Limb (tissue), 2 donors: ENCODE measurements around the gene ADPGK.

ENCODE experiments used
- DNase-seq, 2 donors: peaks; one replicate each; pipeline ENCODE4 v3.0.0-alpha.2; 2016; ENCODE audit errors: extremely low spot score in 2 of 2

ADPGK gene

DNA sequence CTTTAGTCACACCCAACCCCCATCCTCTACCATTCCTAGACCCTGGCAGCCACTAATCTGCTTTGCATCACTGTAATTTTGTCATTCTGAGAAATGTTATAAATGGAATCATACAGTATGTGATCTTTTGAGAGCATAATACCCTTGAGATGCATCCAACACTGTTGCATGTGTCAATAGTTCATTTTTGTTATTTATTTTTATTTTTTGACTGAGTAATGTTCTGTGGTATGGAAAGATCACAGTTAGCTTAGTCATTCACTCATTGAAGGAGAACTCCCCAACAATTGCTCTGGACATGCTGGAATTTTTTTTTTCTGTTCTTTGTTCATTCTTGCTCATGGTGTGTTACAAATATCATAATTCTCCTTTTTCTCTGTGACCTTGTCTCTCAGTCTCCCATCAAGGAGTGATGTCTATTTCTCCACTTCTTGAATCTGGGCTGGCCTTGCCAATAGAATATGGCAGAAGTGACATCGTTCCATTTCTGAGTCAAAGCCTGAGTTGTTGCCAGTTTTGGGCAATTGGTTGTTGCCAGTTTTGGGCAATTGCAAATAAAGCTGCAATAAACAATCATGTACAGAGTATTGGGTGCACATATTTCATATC lies 6.8 kb upstream of the ADPGK start:
- no peak for DNase-seq

DNA sequence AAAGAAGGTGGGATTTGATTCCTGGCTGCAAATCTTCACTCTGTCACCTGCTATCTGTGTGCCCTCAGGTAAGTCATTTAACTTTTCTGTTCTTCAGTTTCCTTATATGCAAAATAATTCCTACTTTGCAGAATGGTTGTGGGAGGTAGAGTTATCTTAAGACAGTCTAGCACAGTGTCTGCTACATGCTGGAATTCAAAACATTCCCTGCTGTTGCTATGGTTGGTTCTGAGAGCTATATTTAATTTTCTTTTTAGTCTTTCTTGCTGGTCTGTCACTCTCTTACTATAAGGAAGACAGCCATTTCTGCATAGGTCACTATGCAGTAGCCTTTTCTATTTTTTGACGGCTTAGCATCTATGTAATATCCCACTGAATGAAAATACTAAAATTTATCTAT lies 4.0 kb upstream of the ADPGK start:
- DNase-seq, result no peak

DNA sequence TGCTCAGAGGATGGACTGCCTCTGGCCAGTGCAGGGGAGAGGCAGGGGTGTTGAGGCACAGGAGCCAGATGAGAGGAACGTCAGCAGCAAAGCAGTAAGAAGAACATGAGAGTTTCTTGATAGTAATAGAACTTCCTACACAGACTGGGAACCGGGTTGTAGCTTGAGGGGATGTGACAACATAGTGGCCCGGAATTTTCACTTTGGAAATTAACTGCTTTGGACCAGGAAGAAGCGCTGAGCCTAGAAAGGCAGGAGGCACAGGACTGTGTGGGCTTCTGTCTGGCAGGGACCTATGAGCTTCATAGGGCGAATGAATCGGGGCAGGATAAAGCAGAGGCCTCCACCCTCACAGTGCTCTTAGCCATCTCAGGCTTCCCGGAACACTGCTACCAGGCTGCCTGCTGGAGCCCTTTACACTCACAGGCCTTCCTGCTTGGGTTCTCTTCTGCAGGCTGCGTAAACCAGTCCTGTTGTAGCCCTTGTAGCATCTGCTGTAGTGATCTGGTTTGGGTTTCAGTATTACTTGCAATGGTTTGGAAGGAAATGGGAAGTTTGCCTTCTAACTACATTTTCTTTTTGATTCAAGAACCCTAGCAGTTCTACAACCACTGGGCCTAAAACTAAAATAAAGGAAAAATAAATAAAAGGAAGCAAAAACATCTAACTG lies 3.3 kb upstream of the ADPGK start:
- no peak for DNase-seq

DNA sequence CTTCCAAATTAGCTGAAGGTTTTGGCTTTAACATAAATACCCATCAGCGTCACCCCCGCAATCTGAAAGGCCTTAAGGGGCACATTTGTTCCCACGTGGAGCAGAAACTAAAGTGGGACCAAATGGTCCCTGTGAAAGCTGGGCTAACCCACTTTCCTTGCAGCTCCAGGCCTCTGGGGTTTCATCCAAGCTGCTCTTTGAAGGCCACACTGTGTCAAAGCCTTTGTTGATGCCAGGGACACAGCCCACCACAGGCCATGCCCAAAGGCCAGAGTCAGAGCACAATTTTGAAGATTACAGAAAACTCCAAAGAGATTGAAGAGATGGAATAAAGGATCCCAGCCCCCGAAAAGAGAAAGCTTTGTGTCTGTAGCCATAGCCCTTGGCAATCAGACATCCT lies 2.7 kb upstream of the ADPGK start:
- DNase-seq, result no peak

DNA sequence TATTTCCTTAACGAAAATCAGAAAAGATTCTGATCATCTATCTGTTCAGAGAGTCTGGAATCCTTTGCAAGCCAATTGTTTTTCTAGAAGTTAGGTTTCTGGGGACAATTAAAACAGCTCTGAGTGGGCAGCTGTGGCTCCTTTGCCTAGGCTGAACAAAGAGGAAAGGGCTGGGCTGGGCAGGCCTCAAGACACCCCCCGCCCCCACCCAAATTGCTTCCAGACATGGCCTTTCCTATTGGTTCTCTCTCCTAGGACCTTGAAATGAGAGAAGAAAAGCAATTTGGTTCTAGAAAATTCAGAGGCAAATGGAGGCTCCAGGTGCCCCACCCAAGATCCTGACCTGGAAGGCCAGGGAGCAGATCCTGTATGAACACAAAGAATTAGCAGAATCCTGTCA lies 2.3 kb upstream of the ADPGK start:
- no peak for DNase-seq

DNA sequence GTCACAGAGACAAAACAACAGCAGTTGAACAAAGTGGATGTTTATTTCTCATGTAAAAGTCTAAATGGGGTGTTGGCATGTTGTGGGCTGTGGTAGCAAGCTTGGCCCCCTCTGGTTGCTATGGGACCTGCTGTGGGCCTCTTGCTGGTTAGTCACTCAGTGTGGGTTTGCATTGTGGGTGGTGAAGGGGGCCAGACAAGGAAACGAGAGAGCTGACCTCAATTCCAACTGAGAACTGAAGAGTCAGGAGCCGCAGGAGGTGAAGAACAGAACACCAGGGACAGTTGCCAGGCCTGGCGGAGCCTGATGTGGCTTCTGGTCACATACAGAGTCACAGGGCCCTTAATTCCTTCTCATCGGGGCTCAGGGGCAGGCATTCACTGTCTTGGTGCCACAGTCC lies 1.9 kb upstream of the ADPGK start:
- no peak for DNase-seq

DNA sequence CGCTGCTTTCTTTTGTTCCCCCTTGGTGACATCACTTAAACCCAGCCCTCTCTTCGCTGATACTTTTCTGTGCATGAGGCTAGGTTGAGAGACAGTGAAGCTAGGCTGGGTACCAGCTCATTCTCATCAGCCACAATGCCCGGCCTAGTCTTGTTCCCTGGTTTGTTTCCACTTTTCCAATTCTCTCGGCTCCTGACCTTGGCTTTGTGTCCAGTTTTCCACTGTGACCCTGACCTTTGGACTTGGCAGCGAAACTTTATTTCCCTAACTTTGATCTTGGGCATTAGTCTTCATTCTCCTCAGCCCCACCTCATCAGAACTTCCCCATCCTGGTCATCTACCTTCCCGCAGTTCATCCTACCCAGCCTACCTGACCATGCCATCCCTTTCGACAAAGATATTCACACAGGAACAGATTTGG lies 908 bp upstream of the ADPGK start:
- no peak for DNase-seq

DNA sequence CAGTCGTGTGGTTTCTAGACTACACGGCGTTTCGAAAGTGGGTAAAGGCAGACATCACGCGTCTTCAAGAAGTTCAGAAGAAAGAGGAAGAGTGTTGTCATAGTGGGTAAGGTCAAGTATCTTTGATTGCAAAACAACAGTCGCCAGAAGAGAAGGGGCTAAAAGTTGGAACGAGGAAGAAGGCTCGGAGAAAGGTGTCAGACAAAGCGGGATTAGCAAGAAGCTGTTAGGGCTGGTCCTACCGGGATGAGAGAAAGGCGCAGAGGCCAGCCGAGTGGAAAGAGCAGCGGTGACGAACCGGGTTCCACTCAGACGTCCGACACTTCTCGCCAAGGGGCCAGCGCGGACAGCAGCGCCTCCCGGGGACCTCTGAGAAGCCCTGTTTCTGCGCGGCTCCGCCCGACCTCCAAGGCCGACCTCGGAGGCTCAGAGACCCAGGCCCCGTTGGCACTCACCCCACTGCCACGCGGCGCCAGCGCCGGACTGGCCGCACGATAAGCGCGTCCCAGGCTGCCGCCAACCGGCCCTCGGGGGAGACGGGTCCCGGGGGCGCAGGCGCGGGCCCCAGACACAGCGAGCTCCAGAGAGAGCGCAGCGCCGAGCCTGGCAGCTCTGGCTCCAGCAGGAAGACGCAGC lies 436 bp downstream of the ADPGK start:
- no peak for DNase-seq

DNA sequence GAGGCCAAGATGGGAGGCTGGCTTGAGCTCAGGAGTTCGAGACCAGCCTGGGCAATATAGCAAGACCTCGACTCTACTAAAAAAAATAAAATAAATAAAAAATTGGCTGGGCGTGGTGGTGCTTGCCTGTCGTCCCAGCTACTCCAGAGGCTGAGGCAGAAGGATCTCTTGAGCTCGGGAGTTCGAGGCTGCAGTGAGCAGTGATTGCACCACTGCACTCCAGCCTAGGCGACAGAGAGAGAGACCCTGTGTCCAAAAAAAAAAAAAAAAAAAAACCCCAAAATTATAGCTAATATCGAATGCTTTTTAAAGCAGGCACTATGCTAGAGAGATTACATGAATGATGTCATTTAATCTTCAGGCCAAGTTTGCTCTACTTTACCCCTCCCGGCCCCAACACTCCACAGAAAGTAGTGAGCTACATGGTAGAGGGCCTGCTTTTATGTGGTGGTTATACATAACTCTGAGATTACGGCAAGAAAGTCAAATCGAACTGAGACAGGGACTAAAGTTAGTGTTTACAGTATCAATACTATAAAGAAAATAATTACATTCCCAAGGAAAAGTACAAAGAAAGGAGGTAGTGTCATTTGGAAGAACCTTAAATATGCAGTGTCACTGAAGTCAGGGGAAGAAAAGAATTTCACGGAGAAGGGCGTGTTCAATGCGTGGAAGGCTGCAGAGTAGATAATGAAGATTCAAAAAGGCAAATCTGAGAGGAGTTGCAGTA lies 1.1 kb downstream of the ADPGK start:
- no peak for DNase-seq

DNA sequence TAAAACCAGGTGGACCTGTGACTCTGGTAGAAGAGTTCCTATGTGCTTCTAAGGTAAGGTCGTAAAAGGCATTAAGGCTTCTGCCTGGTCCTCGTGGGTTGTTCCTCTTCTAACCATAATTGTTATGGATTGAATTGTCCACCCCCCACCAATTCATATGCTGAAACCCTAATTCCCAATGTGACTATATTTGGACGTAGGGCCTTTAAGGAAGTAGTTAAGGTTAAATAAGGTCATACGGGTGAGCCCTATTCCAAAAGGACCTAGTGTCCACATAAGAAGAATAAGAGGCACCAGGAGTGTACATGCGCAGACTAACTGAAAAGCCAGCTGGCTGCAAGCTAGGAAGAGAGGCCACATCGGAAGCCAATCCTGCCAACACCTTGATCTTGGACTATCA lies 1.9 kb downstream of the ADPGK start:
- DNase-seq, result no peak

DNA sequence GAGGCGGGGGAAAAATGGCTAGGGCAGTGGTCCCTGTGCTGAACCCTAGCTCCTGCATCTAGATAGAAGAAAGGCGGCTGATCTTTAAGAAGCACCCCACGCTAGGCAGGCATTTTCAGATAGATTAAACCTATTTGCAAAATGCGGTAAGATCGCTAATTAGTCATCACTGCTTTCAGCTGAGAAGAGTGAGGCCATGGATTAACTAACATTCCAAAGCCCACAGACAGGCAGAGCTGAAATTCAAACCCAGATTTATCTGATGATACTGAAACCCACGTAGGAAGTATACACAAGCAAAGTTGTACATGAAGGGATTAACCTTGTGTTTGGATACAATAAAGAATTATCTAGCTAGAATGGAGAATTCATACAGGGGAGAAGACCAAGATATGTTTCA lies 4.8 kb downstream of the ADPGK start:
- no peak for DNase-seq

DNA sequence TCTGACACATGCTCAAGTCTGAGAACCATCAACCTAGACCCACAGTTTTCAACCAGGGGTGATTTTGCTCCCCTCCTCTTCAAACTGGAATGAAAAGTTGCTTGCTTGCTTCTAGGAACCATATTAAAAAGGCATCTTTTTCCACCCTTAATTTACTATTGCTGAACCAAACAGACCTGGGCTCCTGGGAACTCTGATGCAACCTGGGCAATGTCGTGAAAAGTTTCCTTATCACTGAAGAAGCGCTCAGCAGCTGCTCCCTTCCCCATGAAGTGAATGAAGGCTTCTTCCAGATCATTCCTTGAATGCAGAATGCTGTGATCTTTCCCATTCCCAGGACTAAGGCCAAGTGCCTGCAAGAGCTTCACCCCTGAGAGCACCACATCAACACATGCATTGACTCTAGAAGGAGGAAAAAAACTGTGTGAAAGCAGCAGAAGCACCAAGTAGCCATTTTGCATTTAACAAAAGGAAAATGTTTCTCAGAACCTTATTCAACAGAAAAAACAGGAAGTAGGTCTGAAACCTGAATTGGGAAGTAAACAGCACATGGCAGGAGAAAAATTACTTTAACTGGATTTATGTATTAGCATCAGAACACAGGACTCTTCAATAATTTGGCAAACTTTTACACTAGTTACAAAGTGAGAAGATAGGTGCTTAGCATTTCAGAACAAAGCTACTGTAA lies 8.7 kb downstream of the ADPGK start:
- DNase-seq, result no peak

DNA sequence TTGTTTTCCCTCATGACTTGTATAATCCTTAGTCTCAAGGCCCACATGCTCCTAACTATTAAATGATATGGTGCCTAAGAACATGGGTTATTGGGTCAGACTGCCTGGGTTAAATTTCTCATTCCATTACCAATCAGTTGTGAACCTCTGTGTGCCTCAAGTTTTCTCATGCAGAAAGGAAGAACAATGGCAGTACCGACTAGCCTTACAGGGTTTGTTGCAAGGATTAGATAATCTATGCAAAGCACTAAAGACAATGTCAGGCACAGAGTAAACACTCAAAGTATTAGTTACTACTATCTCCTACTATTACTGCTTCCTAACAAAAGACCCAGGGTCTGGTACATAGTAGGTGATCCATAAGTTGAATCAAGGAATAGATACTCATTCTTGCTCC lies 12.2 kb downstream of the ADPGK start:
- no peak for DNase-seq

DNA sequence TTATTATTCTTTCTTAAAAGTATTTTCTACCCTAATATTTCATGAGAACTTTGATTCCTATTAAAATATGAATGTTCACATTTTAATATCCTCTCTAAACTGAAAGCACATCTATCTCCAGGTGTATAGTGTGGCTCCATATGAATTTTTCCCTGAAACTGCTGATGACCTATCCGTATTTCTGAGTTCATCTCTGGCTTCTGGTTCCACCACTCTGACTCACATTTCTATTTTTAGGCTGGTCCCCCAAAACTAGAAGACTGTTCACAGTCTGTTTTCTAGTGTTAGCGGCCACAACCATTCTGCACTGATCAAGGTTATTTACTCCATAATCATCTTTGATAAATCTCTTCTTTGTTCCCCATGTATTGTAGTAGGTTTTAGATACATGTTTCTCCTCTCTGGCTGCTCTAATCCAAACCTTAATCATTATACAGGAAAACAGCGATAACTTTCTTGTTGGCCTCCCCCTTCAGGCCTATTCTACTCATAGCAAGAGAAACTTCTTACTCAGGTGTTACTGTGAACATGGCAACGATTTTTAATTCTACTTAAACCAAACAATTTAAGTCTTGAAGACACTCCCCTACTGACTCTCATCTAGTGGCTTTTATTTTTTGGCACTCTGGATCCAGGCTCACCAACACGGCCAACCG lies 12.8 kb downstream of the ADPGK start:
- no peak for DNase-seq

DNA sequence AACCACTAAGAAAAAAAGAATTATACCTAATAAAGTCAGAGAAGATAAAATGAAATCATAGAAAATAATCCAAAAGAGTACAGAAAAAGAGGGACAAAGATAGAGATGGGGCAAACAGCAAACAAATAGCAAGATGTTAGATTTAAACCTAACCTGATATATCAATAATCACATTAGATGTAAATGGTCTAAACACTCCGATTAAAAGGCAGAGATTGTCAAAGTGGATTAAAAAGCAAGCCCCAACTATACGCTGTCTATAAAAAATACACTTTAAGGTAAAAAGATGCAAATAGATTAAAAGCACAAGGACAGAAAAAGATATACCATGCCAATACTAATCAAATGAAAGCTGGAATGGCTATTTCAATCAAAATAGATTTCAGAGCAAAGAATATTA lies 16.8 kb downstream of the ADPGK start:
- DNase-seq, result no peak

DNA sequence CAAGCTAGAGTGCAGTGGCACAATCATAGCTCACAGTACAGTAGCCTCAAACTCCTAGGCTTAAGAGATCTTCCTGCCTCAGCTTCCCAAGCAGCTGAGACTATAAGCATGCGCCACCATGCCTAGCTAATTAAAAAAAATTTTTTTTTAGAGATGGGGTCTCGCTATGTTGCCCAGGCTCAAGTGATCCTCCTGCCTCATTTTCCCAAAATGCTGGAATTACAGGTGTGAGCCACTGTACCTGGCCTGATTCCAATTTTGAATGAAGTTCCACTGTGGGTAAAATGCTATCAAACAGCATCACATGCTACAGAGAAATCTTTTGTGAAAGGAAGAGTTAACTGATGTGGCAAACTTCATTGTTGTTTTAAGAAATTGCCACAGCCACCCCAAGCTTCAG lies 17.5 kb downstream of the ADPGK start:
- no peak for DNase-seq

DNA sequence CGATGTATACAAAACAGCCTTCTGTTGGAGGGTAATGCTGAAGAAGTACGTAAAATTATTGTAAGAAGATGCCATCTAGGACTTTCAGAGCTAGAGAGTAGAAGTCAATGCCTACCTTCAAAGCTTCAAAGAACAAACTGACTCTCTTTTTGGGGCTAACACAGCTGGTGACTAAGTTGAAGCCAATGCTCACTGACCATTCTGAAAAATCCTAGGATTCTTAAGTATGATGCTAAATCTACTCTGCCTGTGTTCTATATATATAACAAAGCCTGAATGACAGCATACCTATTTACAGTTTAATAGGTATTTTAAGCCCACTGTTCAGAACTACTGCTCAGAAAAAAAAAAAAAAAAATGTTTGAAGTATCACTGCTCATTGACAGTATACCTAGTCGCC lies 18.9 kb downstream of the ADPGK start:
- DNase-seq, result no peak

DNA sequence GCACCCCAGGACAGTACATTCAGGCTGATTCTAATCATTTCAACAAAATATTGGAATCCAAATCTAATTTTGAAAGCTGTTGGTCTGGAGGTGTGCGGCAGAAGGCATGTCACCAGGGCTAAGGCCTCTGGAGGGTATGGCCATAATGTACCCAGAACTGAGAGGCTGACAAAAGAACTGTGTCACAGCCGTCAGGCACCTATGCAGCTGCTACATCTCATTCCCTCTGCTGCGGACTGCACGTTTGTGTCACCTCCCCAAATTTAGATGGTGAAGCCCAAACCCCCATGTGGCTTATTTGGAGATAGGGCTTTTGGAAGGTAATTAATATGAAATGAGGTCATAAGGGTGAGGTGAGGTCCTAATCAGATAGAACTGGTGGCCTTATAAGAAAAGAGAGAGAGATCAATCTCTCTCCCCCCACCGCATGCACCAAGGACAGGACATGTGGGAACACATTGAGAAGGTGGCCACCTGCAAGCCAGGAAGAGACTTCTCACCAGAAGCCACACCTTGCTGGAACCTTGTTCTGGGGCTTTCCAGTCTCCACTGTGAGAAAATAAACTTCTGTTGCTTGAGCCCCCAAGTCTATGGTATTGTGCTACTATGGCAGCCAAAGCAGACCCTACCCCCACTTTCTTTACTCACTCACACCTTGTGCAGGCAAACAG lies 22.8 kb downstream of the ADPGK start:
- DNase-seq, result no peak

DNA sequence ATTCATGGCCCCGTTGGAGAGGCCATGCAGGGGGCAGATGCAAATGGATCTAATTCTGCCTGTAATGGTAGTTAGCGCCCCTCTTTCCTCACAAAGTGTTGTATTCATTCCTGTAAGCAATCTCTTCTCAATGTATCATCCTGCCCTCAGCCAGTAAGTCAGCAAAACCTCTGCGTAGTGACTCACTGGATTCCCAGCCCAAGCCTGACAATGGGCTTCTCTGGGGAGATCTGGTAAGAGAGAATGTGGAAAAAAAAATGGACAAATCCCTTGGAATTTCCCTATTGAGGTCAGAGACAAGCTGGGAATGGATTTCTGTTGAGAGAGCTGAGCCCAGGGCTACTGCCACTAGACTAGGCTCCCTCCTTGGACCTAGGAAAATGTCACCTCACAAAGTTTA lies 25.4 kb downstream of the ADPGK start:
- DNase-seq, result no peak

DNA sequence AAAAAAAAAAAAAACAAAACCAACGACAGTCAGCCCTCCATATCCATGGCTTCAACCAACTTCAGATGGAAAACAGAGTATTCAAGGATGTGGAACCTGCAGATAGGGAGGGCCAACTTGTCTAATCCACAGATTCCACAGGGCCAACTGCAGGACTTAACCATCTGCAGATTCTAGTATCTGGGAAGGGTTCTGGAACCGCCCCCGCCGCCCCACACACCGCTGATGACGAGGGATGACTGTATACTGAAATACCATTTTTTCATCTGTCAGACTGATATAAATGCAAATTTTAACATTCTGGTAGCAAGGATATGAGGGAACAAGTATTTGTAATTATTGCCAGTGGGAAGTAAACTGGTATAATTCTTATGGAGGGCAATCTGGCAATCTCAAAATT lies 29.5 kb downstream of the ADPGK start:
- no peak for DNase-seq
